Nephron progenitor cell (in vitro differentiated cells): ENCODE data around the gene ILK.

Experiments
- DNase-seq: peaks from one replicate; pipeline ENCODE4 v3.0.0; 2021
- H3K27ac Mint-ChIP-seq: 2 replicates; pipeline ENCODE4 v1.8.0; 2021; ENCODE audit warnings: mild to moderate bottlenecking, moderate library complexity, mixed read lengths
- H3K27me3 Mint-ChIP-seq: 2 replicates; pipeline ENCODE4 v1.8.0; 2021; ENCODE audit warnings: mild to moderate bottlenecking, low read depth, mixed read lengths; ENCODE audit not compliant: poor library complexity
- H3K36me3 Mint-ChIP-seq: 2 replicates; pipeline ENCODE4 v1.8.0; 2021; ENCODE audit warnings: low read depth, mixed read lengths
- H3K4me1 Mint-ChIP-seq: 2 replicates; pipeline ENCODE4 v1.8.0; 2021; ENCODE audit warnings: mixed read lengths
- H3K4me3 Mint-ChIP-seq: 2 replicates; pipeline ENCODE4 v1.8.0; 2021; ENCODE audit warnings: mild to moderate bottlenecking, moderate library complexity, mixed read lengths
- H3K9me3 Mint-ChIP-seq: 2 replicates; pipeline ENCODE4 v1.8.0; 2021; ENCODE audit warnings: mild to moderate bottlenecking, moderate library complexity, mixed read lengths
- TF ChIP-seq, protein P1 (sequence below): fragments of 200-600 bp; sonication (generic); IDR thresholded peaks from 2 replicates; pipeline ENCODE4 v1.5.0; 2021; ENCODE audit warnings: antibody characterized with exemption

ILK gene

DNA sequence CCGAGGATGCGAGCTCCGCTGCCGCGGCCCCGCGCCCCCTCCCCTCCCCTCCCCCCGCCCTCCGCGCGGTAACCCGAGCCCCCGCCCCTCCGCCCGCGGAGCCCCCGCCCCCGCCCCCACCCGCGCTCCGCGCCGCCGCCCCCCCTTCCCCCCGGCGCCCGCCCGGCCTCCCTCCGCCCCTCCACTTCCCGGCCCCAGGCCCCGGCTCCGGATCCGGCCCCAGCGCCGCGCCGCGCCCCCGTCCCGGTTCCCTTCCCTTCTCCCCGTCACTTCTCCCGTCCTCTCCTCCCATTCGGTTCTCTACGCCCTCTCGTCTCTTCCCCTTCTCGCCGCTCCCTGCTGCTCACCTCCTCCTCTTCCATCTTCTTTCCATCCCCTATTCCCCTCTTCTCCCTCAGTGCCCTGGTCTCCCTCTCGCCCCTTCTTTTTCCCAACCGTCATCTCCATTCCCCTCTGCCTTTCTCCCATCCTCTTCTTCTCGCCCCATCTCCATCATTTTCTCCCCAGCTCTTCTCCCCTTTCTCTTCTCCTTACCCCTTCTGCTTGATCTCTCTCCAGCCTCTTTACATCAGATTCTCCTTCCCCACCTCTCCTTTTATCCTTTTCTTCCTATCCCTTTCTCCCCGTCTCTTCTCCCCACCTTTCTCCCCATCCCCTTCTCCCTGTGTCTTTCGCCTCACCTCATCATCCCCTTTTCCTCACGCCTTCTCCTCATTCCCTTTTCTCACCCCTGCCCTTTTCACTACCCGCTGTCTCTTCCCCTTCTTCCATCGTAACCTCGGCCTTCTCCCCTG is 52.4 kb downstream of the ILK start, which contains the start of gene DCHS1:
Gene DCHS1 (minus strand): TSS at position 20 of the 794 bp plus-strand sequence. CDS start 14,196 bp downstream, outside the sequence.
- peak within 1 kb of the TSS; percentile 86 for H3K4me3 Mint-ChIP-seq
- peaks cover 12% of the 10 kb centered on the region for H3K4me1 Mint-ChIP-seq
- peak within 1 kb of the TSS; percentile 14 for H3K27ac Mint-ChIP-seq
- no peaks in the 10 kb centered on the region for H3K36me3 Mint-ChIP-seq
- no peaks in the 10 kb centered on the region for H3K9me3 Mint-ChIP-seq
- peaks cover 4% of the 10 kb centered on the region for H3K27me3 Mint-ChIP-seq
- DNase-seq, result peak; percentile 75
- TF ChIP-seq, protein P1, sequence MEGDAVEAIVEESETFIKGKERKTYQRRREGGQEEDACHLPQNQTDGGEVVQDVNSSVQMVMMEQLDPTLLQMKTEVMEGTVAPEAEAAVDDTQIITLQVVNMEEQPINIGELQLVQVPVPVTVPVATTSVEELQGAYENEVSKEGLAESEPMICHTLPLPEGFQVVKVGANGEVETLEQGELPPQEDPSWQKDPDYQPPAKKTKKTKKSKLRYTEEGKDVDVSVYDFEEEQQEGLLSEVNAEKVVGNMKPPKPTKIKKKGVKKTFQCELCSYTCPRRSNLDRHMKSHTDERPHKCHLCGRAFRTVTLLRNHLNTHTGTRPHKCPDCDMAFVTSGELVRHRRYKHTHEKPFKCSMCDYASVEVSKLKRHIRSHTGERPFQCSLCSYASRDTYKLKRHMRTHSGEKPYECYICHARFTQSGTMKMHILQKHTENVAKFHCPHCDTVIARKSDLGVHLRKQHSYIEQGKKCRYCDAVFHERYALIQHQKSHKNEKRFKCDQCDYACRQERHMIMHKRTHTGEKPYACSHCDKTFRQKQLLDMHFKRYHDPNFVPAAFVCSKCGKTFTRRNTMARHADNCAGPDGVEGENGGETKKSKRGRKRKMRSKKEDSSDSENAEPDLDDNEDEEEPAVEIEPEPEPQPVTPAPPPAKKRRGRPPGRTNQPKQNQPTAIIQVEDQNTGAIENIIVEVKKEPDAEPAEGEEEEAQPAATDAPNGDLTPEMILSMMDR, result no peak

DNA sequence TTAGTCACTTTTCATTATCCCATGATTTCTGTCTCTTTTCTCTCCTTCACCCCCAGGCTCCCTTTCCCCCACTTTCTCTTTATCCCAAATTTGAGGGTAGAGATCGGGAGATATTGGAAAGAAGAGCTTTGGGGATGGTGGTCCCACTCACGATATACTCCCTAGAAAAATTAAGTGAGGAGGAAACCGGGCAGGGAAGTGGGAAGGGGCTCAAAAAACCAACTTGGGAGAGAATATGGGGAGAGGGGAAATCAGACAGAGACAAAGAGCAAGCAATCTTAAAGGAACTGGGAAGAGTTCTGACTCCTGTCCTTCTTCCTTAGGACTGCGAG is 53.0 kb downstream of the ILK start:
- H3K4me1 Mint-ChIP-seq, result peaks cover 12% of the 10 kb centered on the region
- DNase-seq, result no peak
- H3K9me3 Mint-ChIP-seq, result no peaks in the 10 kb centered on the region
- no peak overlapping the region for H3K27ac Mint-ChIP-seq
- TF ChIP-seq, protein P1, result no peak
- H3K27me3 Mint-ChIP-seq, result peaks cover 4% of the 10 kb centered on the region
- H3K36me3 Mint-ChIP-seq, result no peaks in the 10 kb centered on the region
- peak overlapping the region; percentile 86 for H3K4me3 Mint-ChIP-seq

DNA sequence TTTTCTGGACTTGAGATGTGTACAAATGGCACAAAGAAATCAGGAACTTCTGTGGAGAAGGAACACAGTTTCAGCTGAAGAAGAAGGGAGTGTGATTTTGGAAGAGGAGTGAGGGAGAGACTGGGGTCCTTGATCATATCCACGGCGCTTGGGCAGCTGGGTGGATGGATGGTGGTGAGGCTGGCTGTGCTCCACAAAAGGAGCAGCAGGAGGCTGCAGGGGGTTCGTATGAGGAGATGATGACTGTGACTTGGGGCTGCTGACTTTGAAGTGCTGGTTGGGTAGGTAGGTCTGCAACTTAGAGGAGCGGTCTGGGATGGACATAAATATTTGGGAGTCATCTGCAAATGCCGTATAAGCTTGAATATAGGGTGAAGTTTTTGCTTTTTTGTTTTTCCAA is 53.4 kb downstream of the ILK start:
- H3K27ac Mint-ChIP-seq, result no peak overlapping the region

DNA sequence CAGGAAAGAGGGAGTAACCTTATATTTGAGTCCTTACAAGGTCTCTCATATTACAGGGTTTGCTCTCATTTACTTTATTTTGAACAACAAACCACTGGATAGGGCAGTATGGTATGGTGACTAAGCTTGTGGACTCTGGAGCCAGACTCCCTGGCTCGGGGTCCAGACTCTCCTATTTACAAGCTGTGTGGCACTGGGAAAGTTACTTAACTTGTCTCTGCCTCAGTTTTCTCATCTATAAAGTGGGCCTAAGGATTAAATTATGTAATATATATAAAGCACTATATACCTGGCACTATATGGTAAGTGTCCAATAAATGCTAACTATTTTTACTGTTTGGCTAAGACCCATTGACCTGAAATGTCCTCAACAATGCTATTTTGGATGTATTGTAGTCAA is 53.8 kb downstream of the ILK start:
- Mint-ChIP-seq H3K9me3 (no peaks in the 10 kb centered on the region), H3K27me3 (peaks cover 9% of the 10 kb centered on the region), H3K36me3 (no peaks in the 10 kb centered on the region), H3K27ac (no peak overlapping the region), H3K4me3 (peak overlapping the region; percentile 86), H3K4me1 (peaks cover 12% of the 10 kb centered on the region)
- DNase-seq, result no peak
- TF ChIP-seq, protein P1, result no peak

More for the DNA sequence above, 53.4 kb downstream of the ILK start:
- H3K27me3 Mint-ChIP-seq, result peaks cover 8% of the 10 kb centered on the region
- DNase-seq, result no peak
- TF ChIP-seq, protein P1, result no peak
- no peaks in the 10 kb centered on the region for H3K9me3 Mint-ChIP-seq
- no peaks in the 10 kb centered on the region for H3K36me3 Mint-ChIP-seq
- H3K4me3 Mint-ChIP-seq, result peak overlapping the region; percentile 86
- H3K4me1 Mint-ChIP-seq, result peaks cover 12% of the 10 kb centered on the region

DNA sequence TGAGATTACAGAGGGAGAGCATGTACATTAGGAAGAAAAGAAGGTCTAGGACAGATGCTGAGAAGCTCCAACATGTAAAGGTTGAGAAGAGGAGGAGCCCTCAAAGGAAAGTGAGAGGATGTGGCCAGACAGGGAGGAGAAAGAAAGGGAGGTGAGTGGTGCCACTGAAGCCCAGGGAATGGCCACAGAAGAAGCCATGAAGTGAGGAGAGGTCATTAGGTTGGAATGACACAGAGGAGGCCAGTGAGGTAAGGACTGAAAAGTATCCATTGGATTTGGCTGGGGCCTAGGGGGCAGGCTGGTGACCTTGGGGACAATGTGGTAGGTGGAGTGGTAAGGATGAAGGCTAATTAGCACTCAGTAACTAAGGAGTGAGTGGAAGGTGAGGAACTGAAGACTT is 55.1 kb downstream of the ILK start:
- Mint-ChIP-seq H3K36me3 (no peaks in the 10 kb centered on the region), H3K4me3 (no peak overlapping the region), H3K9me3 (no peaks in the 10 kb centered on the region), H3K27ac (no peak overlapping the region), H3K4me1 (peaks cover 15% of the 10 kb centered on the region), H3K27me3 (peaks cover 14% of the 10 kb centered on the region)
- TF ChIP-seq, protein P1, result no peak
- DNase-seq, result no peak
